Glomerular visceral epithelial cell (primary cell): ENCODE results near the gene SLC37A1.
"Not testable (repeated sequence)": the region's sequence is repeated elsewhere in the genome, so short reads cannot be mapped to it uniquely, and the experiment has no call there.

Experiments used
- DNase-seq: peaks from one replicate; pipeline ENCODE4 v3.0.0-alpha.2; 2016; ENCODE audit errors: extremely low spot score

The SLC37A1 gene

GRCh38 chr21:42592156-42592820 is 78.6 kb downstream of the SLC37A1 start:
- DNase-seq: no peak

DNA sequence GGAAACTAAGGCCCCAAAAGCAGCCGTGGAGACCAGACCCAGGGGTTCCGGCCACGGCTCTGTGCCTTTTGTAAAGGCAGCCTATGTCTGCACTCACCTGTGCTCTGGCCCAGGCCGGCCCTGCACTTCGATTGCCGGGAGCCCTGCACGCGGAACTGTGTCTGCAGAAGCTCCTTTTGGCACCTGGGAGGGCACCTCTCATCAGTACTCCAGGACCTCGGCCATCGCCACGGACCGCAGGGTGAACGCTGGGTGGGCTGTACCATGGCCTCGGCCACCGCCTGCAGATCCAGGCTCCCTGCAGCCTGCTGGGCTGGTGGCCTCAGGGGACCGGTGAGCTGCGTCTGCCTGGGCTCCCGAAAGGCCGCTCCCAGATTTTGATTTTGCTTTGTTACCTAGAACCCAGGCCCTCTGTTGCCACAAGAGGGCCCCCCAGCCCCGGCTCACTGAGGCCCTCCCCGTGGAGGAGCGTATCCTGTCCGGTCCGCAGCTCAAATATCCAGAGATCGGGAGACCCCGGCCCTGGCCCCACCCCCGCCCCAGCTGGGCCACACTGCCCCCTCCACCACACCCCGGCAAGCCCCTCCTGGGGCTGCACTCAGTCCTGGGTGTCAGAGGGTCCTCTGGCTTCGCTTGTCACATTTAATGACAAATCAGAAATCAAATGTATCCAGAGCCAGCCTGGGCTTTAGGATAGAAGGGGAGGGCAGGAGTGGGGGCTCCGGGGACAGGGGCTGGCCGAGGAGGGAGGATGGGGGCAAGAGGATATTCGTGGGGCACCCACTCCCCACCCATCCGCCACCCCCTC is 79.6 kb downstream of the SLC37A1 start:
- peak; percentile 59 for DNase-seq

DNA sequence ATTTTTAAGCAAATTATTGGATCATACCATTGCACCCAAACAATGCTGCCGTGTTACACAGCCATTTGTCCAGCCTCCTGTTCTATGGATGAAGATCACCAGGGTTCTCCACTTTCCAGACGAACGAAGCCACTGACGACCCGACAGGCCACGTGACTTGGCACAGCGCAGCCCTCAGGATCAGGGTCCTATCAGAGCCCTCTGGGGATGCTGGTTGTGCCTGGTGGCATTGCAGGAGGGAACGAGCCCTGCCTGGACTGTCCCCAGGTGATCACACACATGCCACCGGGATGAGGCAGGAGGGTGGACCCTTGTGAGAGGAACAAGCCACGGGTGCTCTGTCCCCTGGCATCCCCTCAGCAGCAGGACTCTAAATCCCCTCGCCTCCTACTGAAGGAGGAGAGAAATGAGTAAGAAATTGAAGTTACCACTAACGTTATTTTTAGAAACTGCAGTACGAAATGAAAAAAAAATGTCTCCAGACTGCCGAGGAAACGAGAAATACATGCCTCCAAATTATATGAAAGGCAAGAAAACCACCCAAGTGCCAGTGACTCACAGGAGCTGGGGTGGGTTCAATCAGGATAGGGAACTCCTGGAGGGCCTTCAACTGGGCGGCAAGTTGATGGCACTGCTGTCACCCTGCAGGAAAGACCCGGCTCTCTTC is 81.1 kb downstream of the SLC37A1 start:
- no peak for DNase-seq

- no peak for DNase-seq
These were observed 81.9 kb downstream of the SLC37A1 start for GRCh38 chr21:42595283-42596187.

- no peak for DNase-seq
These were observed 83.0 kb downstream of the SLC37A1 start for GRCh38 chr21:42596657-42597056.

DNA sequence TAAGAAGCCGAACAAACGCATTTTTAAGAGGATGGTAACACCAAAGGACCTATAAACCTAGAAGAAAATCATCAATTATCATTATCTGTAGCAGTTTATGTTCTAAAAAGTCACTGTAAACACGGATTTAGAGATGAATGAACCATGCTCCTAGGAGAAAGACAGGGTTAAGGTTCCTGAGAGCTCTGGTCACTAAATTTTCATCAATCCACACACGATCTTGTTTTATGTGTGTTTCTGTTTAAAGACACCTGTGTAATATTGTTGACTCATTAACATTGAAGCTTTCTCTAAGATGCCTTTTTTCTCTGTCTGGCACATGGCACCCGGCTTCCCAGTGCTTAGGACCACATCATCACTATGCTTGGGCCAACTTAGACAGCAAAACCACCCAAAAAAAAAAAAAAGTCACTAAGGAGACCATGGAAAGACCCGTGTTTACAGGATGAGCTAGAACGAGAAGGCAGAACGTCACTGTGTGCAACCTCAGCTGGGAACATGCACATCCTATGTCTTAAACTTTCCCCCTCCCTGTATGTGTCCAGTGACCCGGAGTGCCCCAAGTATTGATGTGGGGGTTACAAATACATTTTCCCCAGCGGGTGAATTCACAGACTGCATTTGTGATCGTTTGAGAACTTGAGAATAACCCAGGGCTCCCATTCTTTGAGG is 84.0 kb downstream of the SLC37A1 start:
- no peak for DNase-seq

DNA sequence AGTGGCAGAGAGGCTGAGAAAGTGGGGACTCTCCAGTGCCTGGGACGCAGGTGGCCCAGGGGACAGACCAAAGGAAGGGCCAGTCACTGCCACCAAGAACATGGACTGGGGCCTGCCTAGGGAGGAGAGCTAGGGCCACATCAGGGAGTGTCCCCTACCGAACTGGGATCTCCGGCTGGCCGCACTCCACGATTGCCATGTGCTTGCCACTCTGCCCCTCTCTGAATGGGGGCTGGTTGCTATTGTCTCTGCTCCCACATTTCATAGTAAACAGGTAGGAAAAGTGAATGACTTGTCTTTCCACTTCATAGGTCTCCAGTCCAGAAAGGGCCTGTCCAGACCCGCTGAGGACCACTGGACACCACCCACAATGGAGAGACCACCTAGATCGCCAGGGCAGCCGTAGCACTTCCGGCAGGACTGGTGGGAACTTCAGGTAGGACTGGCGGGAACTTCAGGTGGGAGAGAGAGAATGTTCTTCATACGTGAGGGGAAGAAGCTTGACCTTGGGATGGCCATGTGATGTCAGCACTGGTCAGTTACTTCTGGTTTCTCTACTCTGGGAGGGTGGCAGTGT is 84.6 kb downstream of the SLC37A1 start:
- no peak for DNase-seq

DNA sequence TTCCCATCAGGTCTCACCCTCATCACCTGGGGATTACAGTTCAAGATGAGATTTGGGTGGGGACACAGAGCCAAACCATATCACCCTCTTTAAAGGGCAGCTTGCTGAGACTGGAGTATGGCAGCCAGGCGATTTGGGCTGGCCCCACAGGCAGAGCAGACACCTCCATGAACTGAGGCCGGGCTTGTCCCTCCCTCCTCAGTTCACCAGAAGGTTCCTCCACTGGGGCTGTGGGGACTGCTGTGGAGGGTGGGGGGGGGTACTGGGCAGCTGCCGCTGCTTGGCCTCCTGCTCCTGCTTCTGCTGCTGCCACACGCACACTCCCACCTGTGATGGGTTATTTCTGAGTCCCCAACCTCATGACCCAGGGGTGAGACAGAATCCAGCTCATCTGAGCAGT is 85.8 kb downstream of the SLC37A1 start:
- no peak for DNase-seq

GRCh38 chr21:42599962-42600361 is 86.3 kb downstream of the SLC37A1 start:
- no peak for DNase-seq

DNA sequence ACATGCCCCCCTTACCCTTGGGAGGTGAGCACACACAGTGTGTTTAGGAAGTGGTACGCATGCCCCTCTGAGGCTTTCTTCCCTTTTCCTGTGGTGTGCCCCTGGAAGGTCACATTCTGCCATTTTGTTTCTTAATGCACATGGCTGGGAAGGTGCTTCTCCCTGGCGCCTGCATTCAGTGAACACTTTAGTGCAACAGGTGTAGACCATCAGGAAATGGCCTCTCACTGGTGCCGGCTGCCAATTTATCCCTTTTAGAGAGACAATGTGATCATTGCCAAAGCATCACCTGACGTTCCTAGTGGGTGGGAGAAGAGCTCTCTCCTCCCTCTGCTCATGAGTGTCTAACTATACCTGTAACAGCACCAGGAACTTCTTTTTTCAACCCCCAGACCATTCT is 88.0 kb downstream of the SLC37A1 start:
- no peak for DNase-seq

- no peak for DNase-seq
These were observed 93.5 kb downstream of the SLC37A1 start for GRCh38 chr21:42607102-42607501.

GRCh38 chr21:42607525-42608102 is 94.0 kb downstream of the SLC37A1 start:
- DNase-seq: peak; percentile 21

DNA sequence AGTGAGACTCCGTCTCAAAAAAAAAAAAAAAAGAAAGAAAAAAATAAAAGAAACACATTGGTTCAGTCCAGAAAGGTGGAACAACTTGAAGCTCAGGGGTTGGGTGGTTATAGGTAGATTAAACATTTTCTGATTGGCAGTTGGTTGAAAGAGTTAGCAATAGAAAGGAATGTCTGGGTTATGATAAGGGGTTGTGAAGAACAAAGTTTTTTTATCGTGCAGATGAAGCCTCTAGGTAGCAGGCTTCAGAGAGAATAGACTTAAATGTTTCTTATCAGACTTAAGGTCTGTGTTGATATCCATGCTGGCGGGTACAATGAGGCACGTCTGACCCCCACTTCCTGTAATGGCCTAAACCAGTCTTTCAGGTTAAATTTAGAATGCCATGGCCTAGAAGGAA is 94.8 kb downstream of the SLC37A1 start:
- DNase-seq: no peak

DNA sequence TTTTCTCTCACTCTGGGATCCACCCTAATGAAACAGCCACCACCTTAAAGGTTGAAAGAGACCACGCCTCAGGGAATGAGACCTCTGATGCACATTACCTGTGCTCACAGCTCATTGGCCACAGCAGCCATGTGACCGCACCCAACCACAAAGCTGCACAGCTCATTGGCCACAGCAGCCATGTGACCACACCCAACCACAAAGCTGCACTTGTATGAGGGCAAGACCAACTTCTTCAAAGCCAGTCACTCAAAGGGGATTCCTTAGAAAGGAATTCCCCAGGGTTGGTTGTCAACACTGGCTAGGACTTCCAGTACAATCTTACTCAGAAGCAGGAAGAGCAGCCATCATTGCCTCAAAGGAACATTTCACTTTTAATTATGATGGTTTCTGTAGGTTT is 96.2 kb downstream of the SLC37A1 start:
- DNase-seq: peak; percentile 38

GRCh38 chr21:42611852-42612251 is 98.2 kb downstream of the SLC37A1 start:
- no peak for DNase-seq

GRCh38 chr21:42612390-42612789 is 98.7 kb downstream of the SLC37A1 start:
- DNase-seq: no peak

DNA sequence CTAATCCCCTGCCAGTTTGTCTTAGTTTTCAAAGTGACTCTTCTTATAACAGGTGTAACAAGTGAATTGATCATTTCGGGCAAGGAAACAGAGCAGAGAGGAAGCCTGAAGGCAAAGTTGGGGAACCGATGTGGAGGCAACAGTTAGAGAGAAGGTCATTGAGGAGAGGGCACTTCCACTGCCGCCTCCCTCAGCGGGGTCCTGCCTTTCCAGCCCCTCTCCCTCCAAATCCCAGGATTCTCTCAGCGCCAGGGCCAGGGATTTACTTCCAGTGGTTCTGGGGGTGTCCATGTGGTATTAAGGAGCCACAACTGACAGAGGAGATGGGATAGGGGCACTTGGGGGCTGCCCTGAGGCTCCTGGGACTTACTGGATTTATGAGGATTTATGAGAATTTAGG is 100.1 kb downstream of the SLC37A1 start:
- no peak for DNase-seq

GRCh38 chr21:42614396-42614795 is 100.7 kb downstream of the SLC37A1 start:
- no peak for DNase-seq

- peak; percentile 33 for DNase-seq
These were observed 101.2 kb downstream of the SLC37A1 start for GRCh38 chr21:42614811-42615351.

GRCh38 chr21:42615377-42615776 is 101.7 kb downstream of the SLC37A1 start:
- DNase-seq: not testable (repeated sequence)
